Measurements from ENCODE around the gene PRKN. TPM values are rescaled to one million over a fixed set of nuclear protein-coding genes. Genes with fewer than 3 reads are reported as not detected.

Gene PRKN
- total and polyA plus RNA-seq, 9 of the 15 experiments (the other 6 are each of a cell fraction or from before 2014, with no cell fraction given): 0.03 to 0.96 (median 0.15) TPM; not detected in 2

- no peak for TF ChIP-seq ZBTB9 (CRISPR knock-in tag; IDR thresholded peaks at IDR 0.05)
- TF ChIP-seq SP2 (IDR thresholded peaks at IDR 0.05; ENCODE audit: extremely low read depth, low read depth, low read length, poor library complexity, severe bottlenecking): no peak
- TF ChIP-seq ZNF143 (CRISPR knock-in tag; IDR thresholded peaks at IDR 0.05): no peak
- TF ChIP-seq RFX1 (IDR thresholded peaks at IDR 0.05): no peak
- no peak for TF ChIP-seq NFYB (IDR thresholded peaks at IDR 0.05; ENCODE audit: extremely low read depth, insufficient read length)
- TF ChIP-seq ZKSCAN1 (IDR thresholded peaks at IDR 0.05; ENCODE audit: low read depth, low read length): no peak
- TF ChIP-seq IRF1 (CRISPR knock-in tag; IDR thresholded peaks at IDR 0.05; ENCODE audit: borderline replicate concordance): no peak
Measured at GRCh38 chr6:162068340-162068739, 659.2 kb downstream of the PRKN start (continued).

- H3K27me3 ChIP-seq (ENCODE audit: control insufficient read depth in 2 of 2, insufficient read depth in 2 of 2, low read length in 2 of 2): no peaks in the 10 kb centered on the region
- FAIRE-seq (no peak), DNase-seq (ENCODE audit: extremely low read depth in 1 of 4, low spot score in 3 of 4) (peak in 1 of 4 experiments; percentile 4), ATAC-seq (no peak)
- no peak overlapping the region for H3K9ac ChIP-seq (ENCODE audit: insufficient read depth in 1 of 2, low read depth in 2 of 2, low read length in 2 of 2)
- intact Hi-C loops (cut with micrococcal nuclease): no loop called here
- no peaks in the 10 kb centered on the region for H3K9me1 ChIP-seq (ENCODE audit: control insufficient read depth, insufficient read depth, low read length)
- WGBS (ENCODE audit: insufficient coverage, low coverage, missing lambda C conversion rate): 2% methylated on average over 9 of the region's 9 CpGs
- H3K79me2 ChIP-seq (ENCODE audit: control insufficient read depth, insufficient read depth, low read length): no peaks in the 10 kb centered on the region
- H3K4me2 ChIP-seq (ENCODE audit: insufficient read depth, low read length): no peak overlapping the region
- POLR2A ChIA-PET: no interaction called here
- H3K36me3 ChIP-seq (ENCODE audit: control insufficient read depth, insufficient read depth, low read length): no peaks in the 10 kb centered on the region
- H3K4me3 ChIP-seq: no peak overlapping the region
- no TSS peak for BruUV-seq (replicated peaks)
- H3K27ac ChIP-seq (ENCODE audit: extremely low read depth, low read depth, low read length): no peak overlapping the region
- H2AFZ ChIP-seq (ENCODE audit: low read depth, low read length): no peak overlapping the region
- in situ Hi-C loops (cut with MboI): no loop called here
- no peaks in the 10 kb centered on the region for H4K20me1 ChIP-seq (replicated peaks; ENCODE audit: control insufficient read depth, insufficient read depth, low read length)
- no peaks in the 10 kb centered on the region for H3K4me1 ChIP-seq (replicated peaks in 1 of 2; ENCODE audit: control insufficient read depth in 2 of 2, insufficient read depth in 2 of 2, low read length in 2 of 2)
- H3K9me3 ChIP-seq (replicated peaks; ENCODE audit: control insufficient read depth, insufficient read depth, low read depth, low read length): no peaks in the 10 kb centered on the region
- CTCF ChIA-PET (ENCODE audit: low intra/inter-chr PET ratio): no interaction called here
- no peak for TF ChIP-seq ZKSCAN8 (CRISPR knock-in tag; IDR thresholded peaks at IDR 0.05)
- peak; percentile 87 for TF ChIP-seq ZNF316 (IDR thresholded peaks at IDR 0.05)
- TF ChIP-seq ZNF436 (CRISPR knock-in tag; IDR thresholded peaks at IDR 0.05): no peak
- TF ChIP-seq BACH1 (tag; IDR thresholded peaks at IDR 0.05): peak; percentile 81
- TF ChIP-seq NFE2 (IDR thresholded peaks at IDR 0.05; ENCODE audit: low read depth): peak; percentile 69
- TF ChIP-seq C11orf30 (IDR thresholded peaks at IDR 0.05; ENCODE audit: low read depth): peak; percentile 80
- no peak for TF ChIP-seq SETDB1 (IDR thresholded peaks at IDR 0.05; ENCODE audit: low read length)
- TF ChIP-seq CBX5 (IDR thresholded peaks at IDR 0.05; ENCODE audit: borderline replicate concordance, low read depth): no peak
- TF ChIP-seq ZNF764 (CRISPR knock-in tag; IDR thresholded peaks at IDR 0.05; ENCODE audit: low read depth): no peak
- no peak for TF ChIP-seq BCLAF1 (IDR thresholded peaks at IDR 0.05; ENCODE audit: borderline replicate concordance in 1 of 2, control insufficient read depth in 1 of 2, low read depth in 2 of 2, low read length in 1 of 2)
- peak; percentile 66 for TF ChIP-seq NFE2L1 (tag; IDR thresholded peaks at IDR 0.05; ENCODE audit: borderline replicate concordance, low read depth)
- peak; percentile 77 for TF ChIP-seq MAFK (IDR thresholded peaks at IDR 0.05; ENCODE audit: low read length)
Measured at GRCh38 chr6:162063666-162064065, 663.9 kb downstream of the PRKN start.
